ENCODE measurements around the gene ZFP69B.

DNA sequence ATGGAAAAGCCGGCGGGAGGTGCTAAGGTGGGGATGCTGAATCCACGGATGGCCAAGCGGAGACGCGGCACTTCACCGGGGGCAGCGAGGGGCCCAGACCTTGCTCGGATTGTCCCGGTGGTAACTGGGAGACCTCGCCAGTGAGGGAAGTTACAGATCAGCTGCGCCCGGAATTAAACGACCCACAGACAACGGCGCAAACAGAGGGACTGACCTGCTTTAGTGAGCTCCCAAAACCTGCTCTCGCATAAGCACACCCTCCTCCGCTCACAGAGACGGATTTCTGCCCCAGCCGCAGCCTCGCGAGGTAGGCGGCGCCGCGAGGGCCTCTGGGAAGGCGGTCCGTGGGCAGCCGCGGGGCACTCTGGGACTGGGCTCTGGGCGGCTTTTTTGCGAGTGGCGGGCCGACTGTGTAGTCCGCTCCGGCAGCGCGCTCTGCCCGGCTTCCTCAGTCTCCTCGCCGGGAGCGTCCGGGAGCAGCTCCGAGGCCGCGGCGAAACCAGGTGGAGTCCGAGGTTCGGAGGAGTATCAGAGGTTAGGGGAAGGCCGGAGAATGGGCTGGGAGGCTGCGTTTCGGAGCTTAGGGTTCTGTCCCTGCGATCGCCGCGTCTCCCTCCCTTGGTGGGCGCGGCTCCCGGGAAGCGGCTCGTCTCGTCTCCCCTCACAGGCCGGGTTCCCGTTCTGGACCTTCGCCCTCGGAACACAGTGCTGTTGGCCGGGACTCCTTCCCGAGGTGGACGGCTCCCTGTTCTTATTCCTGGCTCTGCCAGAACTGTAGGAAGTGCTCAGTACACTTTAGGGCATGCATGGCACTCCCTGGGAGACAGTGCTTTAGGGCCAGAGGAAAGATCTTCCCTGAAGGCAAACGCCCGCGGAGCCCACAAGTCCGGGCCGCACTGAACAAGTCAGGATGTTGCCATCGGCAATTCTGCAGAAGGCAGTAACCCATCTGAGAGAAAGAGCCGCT, 58.4 kb downstream of the ZFP69B start, which contains the start of gene EXO5:
- TF ChIP-seq, protein P1, sequence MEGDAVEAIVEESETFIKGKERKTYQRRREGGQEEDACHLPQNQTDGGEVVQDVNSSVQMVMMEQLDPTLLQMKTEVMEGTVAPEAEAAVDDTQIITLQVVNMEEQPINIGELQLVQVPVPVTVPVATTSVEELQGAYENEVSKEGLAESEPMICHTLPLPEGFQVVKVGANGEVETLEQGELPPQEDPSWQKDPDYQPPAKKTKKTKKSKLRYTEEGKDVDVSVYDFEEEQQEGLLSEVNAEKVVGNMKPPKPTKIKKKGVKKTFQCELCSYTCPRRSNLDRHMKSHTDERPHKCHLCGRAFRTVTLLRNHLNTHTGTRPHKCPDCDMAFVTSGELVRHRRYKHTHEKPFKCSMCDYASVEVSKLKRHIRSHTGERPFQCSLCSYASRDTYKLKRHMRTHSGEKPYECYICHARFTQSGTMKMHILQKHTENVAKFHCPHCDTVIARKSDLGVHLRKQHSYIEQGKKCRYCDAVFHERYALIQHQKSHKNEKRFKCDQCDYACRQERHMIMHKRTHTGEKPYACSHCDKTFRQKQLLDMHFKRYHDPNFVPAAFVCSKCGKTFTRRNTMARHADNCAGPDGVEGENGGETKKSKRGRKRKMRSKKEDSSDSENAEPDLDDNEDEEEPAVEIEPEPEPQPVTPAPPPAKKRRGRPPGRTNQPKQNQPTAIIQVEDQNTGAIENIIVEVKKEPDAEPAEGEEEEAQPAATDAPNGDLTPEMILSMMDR (IDR thresholded peaks at IDR 0.05; ENCODE audit: extremely low read depth in 1 of 2, insufficient read depth in 1 of 2, low read depth in 1 of 2, low read length in 2 of 2), result no peak
- TF ChIP-seq POLR2A (IDR thresholded peaks at IDR 0.05; ENCODE audit: low read depth, low read length), result peak; percentile 91
- TF ChIP-seq, protein P2, sequence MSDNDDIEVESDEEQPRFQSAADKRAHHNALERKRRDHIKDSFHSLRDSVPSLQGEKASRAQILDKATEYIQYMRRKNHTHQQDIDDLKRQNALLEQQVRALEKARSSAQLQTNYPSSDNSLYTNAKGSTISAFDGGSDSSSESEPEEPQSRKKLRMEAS (IDR thresholded peaks at IDR 0.05; ENCODE audit: insufficient read depth, insufficient read length), result peak; percentile 22
- no peak for TF ChIP-seq EZH2 (IDR thresholded peaks at IDR 0.05; ENCODE audit: borderline replicate concordance, low read depth, low read length, severe bottlenecking)
- TF ChIP-seq POLR2AphosphoS5 (IDR thresholded peaks at IDR 0.05; ENCODE audit: insufficient read depth, low read depth, low read length), result peak; percentile 96
- no peak for TF ChIP-seq MYC (IDR thresholded peaks at IDR 0.05; ENCODE audit: low read depth, low read length)

Measured in endothelial cell of umbilical vein (primary cell).